ENCODE data around the gene PLD6.
"Not testable (repeated sequence)": the region's sequence is repeated elsewhere in the genome, so short reads cannot be mapped to it uniquely, and the experiment has no call there.

The PLD6 gene

GRCh38 chr17:17201907-17202306 is 4.2 kb downstream of the PLD6 start:
- in situ Hi-C loops (cut with HindIII; ENCODE audit: low sequenced_read_pairs), result no loop called here

- in situ Hi-C loops (cut with HindIII; ENCODE audit: low sequenced_read_pairs), result no loop called here
Measured at GRCh38 chr17:17201271-17201670, 4.9 kb downstream of the PLD6 start.

GRCh38 chr17:17200831-17201230 is 5.3 kb downstream of the PLD6 start:
- in situ Hi-C loops (cut with HindIII; ENCODE audit: low sequenced_read_pairs), result no loop called here

DNA sequence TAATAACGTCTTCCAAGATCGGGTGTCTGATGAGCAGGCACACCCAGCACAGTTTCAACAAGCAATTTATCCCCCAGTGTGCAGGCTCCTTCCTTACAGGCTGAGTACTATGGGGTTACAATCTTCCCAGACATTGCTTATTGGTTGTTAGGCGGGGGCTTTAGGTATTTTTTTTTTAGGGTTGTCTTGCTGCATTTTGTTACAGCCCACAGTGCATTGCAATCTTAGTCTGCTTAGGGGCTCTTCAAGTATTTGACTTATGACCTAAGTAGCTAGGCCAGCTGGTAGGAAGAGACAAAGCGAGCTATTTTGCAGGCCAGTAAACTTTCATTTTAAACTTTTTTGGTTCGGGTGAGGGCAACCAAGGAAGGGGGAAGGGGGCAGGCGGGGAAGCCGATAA is 5.8 kb downstream of the PLD6 start:
- in situ Hi-C loops (cut with HindIII; ENCODE audit: low sequenced_read_pairs), result no loop called here

DNA sequence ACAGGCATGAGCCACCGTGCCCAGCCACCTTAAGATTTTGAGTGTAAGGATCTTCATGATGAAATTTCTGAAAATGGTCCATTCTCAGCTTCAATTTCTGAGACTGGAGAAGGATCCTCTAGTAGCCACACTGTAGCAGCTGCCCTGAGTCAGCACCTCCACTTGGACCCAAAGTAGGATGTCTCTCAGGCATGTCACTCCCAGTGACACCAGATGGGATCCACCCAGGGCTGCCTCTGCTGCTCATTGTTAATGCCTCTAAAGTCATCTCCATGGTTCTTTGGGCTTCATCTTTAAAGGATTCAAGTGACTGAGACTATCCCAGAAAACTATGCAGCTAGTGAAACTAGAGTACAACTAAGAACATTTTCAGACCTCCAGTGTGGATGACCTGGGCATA is 7.9 kb downstream of the PLD6 start:
- in situ Hi-C loops (cut with HindIII; ENCODE audit: low sequenced_read_pairs), result no loop called here

- in situ Hi-C loops (cut with HindIII; ENCODE audit: low sequenced_read_pairs), result no loop called here
Measured at GRCh38 chr17:17196776-17197175, 9.4 kb downstream of the PLD6 start.

GRCh38 chr17:17195466-17195865 is 10.7 kb downstream of the PLD6 start:
- in situ Hi-C loops (cut with HindIII; ENCODE audit: low sequenced_read_pairs), result not testable (repeated sequence)

DNA sequence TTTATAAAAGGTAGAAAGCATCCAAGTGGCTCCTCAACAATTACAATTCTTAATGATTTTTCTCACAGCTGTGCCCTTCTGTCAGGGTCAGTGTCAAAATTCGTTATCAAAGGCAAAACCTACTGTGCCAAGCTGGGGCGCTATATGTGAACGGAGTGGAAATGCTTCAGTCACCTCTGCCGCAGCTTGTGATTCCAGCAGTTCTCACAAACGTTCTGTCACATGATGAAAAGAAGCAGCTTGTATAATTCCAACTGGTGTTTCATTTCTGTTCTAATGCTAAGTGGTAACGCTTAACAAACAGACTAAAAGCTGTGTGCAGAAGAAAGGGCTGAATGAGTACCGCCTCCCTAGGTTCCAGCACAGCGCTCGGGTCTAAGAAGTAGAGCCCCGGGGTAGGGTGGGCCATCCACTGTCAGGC is 14.2 kb downstream of the PLD6 start:
- in situ Hi-C loops (cut with HindIII; ENCODE audit: low sequenced_read_pairs), result no loop called here

GRCh38 chr17:17191346-17191792 is 14.8 kb downstream of the PLD6 start:
- in situ Hi-C loops (cut with HindIII; ENCODE audit: low sequenced_read_pairs), result no loop called here

DNA sequence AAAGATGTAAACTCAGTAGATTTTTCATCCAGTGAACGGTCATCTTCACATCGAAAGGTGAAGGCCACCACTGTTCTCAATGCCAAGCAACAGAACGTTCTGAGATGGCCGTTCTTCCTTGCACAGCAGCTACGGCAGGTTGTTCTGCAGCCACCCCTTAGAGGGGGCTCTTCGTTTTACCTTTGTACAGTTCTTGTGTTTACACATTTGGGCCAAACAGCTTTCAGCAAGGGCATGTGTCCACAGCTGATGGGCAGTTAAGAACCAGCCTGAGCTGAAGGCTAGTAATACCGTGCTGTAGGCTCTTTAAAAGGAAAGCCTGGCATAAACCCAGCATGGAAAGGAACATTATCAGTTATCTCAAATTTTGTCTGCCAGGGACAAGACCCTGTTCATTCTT is 15.9 kb downstream of the PLD6 start:
- in situ Hi-C loops (cut with HindIII; ENCODE audit: low sequenced_read_pairs), result no loop called here

DNA sequence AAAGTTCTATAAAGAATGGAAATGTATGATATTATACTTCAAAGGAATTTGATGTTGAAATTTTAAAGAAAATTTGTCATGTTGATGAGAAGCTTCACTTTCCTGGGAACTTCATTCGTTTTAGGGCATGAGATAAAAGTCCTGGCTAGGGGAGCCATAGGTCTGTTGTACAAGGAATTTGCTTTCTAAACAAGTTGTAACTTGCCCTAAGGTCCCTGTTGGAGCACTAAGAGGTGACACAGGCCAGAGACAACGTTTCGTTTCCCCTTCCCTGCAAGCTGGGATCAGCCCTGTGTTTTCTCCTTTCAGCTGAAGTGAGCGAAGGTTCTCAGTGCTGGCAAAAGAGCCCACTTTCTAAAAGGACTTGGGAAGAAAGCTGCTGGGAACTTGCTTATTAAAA is 16.6 kb downstream of the PLD6 start:
- in situ Hi-C loops (cut with HindIII; ENCODE audit: low sequenced_read_pairs), result no loop called here

DNA sequence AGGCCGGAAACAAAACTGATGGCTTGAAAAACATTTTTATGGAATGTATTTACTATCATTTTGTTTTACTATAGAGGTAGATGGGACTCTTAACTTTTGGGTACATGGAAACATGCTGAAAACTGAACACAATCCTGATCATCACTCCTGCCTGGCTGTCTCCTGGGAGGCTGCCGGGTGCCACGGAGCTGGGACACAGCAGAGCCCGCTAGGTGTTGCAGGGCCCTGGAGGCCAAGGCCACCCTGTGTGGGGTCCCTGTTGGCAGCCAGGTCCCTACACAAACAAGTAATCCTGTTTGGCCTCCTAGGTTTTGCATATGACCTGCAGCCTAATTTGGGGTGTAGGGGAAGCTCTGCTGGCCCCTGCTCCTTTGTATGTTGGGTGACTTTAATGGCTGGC is 17.5 kb downstream of the PLD6 start:
- in situ Hi-C loops (cut with HindIII; ENCODE audit: low sequenced_read_pairs), result no loop called here

DNA sequence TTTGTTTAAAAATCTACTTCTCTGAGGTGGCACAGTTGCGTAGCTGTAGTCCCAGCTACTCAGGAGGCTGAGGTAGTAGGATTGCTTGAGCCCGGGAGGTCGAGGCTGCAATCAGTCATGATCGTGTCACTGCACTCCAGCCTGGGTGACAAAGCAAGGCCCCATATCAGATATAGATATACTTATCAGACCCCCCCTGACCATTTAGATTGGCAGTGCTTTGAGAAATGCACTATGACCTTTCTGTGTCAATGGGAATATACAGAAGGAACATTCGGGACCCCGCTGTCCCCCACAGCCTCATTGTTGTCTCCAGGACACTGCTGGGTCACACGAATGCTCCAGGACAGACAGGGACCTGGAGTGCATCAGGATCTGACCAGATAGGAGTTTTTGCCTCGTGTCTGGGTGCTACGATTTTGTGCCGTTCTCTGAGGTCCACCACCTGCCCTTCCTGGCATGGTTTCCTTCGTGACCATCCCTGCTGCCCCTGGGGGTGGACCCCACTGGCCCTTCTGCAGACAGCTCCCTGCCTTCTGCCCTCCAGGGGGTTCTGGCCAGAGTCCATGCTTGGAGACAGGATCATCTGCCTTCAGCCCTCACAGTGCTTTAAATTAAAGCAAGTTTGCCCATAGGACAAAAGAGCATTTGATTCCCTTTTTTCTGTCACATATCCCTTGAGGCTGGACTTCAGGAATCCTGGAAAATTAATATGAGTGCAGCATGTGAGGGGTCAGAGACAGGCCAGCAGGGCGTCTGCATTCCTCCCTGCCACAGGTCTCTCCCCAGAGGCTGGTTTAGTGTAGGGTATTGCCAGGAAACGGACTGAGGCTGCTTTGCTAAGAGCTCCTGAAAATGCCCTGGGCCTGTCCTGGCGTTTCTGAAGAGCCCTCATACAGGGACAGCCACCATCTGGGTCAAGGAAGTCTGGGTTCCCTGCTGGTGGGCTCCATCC is 19.3 kb downstream of the PLD6 start:
- in situ Hi-C loops (cut with HindIII; ENCODE audit: low sequenced_read_pairs), result no loop called here

DNA sequence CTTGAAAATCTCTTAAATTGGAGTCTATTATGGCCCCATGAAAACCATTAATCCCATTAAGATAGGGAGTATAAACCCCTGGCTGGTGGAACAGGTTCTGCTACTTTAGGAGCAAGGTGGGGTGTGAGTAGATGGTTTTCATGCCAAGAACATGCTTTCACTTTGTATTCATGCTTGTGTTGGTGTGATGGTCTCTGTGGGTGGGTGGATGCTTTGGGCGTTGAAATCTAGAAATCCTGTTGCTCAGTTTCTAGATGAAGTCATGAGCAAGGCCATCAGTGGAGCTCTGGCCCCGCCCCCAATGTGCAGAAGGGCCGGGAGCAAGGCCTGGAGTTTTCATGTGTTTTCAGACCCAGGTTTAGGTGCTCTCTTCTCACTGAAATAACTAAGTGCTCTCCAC is 20.1 kb downstream of the PLD6 start:
- in situ Hi-C loops (cut with HindIII; ENCODE audit: low sequenced_read_pairs), result no loop called here

DNA sequence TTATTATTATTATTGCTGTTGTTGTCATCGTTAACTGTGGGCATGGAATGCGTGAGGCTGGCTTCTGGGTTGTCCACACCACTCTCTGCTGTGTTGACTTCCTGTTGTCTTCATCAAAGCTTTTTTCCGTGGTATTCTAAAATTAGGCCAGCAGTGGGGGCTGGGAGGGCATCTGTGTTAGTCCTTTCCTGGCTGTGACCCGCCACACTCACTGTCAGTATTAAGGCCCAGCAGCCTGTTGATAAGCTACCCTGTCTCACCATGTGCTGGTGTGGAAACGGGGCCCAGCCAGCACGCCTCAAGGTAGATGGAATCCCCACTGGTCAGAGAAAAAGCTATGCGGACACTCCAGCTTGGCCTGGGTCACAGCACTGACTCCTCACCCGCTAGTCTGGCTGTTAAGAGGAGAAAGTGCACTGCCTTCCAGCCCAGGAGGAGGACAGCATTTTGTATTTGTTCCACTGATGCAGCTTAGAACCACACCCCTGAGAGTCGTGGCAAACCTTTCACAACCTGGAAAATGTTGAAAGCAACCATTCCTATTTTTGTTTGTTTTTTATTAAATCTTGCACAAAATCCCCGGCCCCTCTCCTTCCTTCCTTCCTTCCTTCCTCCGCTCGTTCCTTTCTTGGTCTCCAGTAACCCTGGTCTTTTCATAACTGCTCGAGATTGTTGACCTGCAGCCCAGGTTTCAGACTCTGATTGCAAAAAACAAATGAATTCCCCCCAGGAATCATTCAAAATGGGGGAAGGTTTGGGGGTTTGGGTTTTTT is 21.0 kb downstream of the PLD6 start:
- in situ Hi-C loops (cut with HindIII; ENCODE audit: low sequenced_read_pairs), result not testable (repeated sequence)

- in situ Hi-C loops (cut with HindIII; ENCODE audit: low sequenced_read_pairs), result no loop called here
Measured at GRCh38 chr17:17183744-17184143, 22.4 kb downstream of the PLD6 start.

- in situ Hi-C loops (cut with HindIII; ENCODE audit: low sequenced_read_pairs), result no loop called here
Measured at GRCh38 chr17:17182598-17183136, 23.5 kb downstream of the PLD6 start.

DNA sequence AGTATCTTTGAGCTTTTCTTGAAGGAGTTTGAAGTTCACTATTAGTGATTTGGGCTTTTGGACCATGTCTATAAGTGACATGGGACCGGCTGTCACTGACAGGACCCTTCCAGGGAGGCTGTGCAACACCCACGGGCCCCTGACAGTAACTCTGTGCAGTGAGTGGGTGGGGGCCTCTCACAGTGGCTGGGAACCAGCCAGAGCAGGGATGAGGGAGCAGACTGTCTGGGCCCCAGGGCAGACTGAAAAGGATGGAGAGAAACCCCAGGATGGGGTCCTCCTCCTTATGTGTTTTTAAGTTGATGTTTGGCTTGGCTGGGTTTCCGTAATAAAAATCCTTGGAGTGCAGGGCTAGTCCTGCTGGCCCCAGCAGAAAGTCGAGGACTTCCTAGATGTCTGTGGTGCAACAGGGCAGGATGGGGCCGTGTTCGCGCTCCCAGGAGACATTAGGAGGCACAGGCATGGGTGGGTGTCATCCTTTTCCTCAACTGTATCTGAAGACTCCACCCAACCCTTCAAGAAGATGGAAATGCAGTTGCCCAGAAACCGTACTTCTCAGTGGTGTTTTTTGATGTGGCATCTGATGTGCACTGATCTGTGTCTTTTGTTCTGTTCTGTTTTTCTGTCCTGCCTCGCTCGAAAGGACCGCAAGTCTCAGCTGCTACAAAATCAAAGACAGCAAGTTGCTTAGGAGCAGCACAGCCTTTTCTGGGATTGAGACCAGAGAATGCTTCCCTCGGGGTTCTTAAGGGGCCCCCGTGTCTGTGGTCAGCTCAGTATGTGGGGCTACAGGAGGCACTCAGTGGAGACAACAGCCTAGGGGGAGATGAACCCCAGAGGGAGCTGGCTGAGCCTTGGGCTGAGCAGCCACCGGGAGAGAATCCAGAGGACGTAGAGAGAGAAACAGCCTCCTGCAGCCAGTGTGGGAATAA is 24.2 kb downstream of the PLD6 start:
- in situ Hi-C loops (cut with HindIII; ENCODE audit: low sequenced_read_pairs), result no loop called here

DNA sequence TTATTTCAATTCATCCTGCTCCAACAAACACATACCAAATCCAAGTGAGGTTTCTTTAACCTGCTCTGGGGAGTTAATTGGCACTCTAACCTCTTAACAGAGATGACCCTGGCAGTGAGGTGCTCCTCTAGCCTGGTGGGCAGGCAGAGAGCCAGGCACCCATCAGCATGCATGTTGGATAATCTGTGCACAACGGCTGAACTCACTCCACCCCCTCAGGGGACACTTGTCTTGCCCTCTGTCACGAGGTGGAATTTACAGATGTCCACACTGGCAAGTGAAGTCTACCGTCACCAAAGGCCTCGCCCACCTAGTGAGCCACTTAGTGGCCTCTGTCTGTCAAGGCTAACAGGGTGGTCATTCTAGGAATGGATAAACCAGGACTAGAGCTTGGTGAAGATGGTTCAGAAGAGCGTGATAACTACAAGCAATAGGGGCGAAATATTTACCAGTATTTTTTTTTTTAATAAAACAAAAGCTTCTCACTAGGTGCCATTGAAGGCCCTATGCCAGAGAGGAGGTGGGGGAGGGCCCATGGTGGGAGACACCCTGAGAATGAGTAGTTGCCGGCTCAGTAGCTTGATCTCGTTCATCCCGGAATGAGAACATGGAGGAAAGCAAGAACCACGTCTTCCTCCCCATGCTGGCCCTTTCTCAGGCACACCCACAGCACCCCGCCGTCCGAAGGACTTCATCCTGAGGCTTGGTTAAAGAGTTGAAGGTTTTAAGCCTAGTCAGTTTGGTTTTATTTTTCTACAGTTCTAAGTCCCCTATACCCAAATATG is 25.2 kb downstream of the PLD6 start:
- in situ Hi-C loops (cut with HindIII; ENCODE audit: low sequenced_read_pairs), result no loop called here

GRCh38 chr17:17180141-17180603 is 26.0 kb downstream of the PLD6 start:
- in situ Hi-C loops (cut with HindIII; ENCODE audit: low sequenced_read_pairs), result no loop called here

Data from endothelial cell of hepatic sinusoid (primary cell).